NCI-H524 treated with DMSO at 0.1 percent for 48 hours (cell line): ENCODE measurements around the gene ST6GALNAC3.
A peak's percentile ranks its signal among the peaks of the same experiment; 100 is the strongest.

Source experiments
- DNase-seq: peaks from one replicate; lab custom pipeline; 2025; lab: John Stamatoyannopoulos, UW

ST6GALNAC3 gene

GRCh38 chr1:76583875-76584477 is 509.4 kb downstream of the ST6GALNAC3 start:
- DNase-seq, result no peak

- no peak for DNase-seq
Measured at GRCh38 chr1:76585980-76586674, 511.6 kb downstream of the ST6GALNAC3 start.

- DNase-seq, result no peak
Measured at GRCh38 chr1:76587212-76587611, 512.7 kb downstream of the ST6GALNAC3 start.

DNA sequence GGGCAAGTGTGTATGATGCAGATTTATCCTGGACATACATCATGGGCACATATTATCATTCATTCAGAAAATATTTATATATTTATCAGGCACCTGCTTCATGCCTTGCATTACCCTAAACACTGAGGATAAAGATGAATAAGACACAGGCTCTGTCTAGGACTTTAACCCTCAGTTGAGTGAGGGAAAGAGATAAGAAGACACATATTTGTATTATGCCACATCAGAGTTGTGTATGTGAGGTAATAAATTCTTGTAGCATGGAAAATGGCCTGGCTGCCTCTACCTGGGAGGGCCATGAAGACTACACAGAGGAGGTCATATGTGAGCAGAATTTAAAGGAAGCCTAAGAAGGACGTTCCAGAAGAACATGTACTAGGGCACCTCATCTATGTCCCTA is 516.9 kb downstream of the ST6GALNAC3 start:
- no peak for DNase-seq

GRCh38 chr1:76591963-76592362 is 517.4 kb downstream of the ST6GALNAC3 start:
- DNase-seq, result no peak

DNA sequence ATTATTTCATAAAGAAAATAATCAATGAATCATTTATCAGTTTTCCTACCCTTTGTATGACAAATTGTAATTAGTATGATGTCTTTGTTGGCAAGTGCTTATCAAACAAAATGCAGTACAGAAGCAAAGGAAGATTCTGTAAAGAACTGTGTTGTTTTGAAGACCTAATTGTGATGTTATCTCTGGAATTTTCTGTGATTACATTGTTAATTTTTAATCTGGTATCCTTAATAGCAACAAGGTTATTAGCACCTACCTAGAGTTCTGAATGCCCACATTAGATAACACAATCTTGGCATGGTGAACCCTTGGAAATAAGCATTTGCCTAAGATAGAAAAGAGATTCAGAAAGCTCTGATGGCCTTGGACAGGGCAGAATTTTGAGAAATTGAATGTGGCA is 518.6 kb downstream of the ST6GALNAC3 start:
- no peak for DNase-seq

DNA sequence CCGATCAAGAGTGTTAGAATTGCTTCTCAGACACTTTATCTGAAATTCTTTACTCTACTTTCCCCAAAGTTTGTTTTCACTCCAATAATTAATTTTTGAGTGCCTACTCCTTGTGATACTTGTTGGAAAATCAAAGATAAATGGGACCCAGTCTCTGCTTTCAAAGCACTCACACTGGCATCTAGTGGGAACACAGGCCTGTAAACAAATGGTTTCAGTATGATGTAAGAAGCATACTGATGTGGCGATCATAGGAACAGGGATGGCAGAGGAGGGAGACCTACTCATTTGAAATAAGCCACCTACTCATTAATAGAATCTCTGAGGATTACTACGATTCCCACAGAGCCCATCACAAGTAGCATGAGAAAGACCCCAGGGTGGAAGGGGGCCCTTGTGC is 519.1 kb downstream of the ST6GALNAC3 start:
- DNase-seq, result no peak

DNA sequence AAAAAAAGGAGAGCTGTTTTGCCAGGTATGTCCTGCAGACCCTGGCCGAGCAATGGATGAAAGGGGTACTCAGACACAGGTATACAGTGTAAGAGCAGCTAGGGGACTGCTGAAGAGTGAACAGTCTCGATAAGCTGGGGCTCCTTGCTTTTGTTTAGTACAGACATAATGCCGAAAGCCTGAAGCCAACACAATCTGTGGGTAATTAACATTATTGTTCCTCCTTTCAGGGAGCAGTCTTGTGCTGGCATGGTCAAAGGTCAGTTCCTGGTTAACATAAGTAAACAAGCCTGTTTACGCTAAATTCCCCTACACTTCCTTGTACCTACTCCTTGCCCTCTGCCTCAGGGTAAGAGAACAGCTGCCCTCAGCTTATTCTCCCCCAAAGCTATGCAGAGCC is 520.5 kb downstream of the ST6GALNAC3 start:
- DNase-seq, result no peak

DNA sequence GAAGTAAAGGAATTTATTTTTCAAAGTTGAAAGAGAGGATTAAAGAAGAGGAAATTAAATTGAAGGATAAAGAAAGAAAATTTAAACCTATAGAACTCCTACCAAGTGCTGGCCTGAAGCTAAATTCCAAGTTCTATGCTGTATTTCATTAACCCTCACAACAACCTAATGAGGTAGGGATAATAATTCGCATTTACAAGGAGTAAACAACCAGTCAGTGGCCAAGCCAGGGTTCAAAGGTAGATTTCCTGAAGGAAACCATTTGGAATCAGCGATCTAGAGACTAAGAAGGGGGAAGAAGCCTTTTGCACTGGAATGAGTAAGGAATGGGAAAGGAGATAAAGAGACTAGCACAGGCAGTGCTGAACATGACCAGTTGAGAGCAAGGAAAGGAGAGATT is 526.9 kb downstream of the ST6GALNAC3 start:
- DNase-seq, result no peak

DNA sequence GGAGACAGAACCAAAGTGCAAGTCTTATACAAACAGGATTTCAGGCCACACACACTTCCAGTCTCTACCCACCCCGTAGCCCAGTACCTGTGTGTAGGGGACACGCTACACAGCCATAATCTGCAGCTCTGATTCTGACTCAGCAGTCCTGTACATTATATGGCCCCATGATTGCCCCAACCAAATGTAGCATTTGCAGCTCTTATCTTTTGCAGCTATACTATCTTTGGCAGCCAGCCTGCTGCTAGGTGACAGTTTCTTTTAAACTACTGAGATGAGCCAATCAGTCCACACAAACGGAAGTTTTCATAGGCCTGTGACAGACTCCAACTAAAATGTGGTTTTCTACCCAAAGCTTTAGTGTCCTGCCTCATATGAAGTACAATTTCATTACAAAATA is 533.2 kb downstream of the ST6GALNAC3 start:
- DNase-seq, result no peak

DNA sequence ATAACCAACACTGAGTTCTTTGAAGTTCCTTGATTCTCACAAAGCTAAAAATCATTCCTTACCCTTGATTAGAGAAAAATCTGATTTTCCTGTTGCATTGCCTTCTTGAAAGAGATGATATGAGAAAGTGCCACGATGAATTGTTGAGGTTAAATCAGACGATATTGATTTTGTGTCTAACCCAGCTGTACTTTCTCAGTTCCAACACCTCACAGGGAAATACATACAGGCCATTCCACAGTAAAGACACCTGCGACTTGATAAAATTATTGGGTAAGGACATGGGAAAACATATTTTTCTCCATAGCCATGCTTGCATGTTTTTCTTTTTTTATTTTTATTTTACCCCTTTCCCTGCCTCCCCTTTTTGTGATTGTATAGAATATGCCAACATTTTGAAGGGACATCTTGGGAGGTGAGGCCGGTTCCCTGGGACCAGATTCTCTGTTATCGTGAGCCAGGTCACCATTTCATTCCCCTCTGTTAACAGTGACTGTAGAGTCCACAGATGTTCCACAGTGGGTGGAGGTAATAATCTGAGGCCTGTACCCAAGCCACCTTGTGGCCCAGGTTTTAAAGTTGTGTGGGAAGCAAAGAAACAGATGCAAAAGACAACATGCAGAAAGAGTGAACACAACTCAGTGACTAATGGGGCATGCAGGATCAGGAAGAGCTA is 537.4 kb downstream of the ST6GALNAC3 start:
- DNase-seq, result no peak

GRCh38 chr1:76613886-76614285 is 539.3 kb downstream of the ST6GALNAC3 start:
- no peak for DNase-seq

DNA sequence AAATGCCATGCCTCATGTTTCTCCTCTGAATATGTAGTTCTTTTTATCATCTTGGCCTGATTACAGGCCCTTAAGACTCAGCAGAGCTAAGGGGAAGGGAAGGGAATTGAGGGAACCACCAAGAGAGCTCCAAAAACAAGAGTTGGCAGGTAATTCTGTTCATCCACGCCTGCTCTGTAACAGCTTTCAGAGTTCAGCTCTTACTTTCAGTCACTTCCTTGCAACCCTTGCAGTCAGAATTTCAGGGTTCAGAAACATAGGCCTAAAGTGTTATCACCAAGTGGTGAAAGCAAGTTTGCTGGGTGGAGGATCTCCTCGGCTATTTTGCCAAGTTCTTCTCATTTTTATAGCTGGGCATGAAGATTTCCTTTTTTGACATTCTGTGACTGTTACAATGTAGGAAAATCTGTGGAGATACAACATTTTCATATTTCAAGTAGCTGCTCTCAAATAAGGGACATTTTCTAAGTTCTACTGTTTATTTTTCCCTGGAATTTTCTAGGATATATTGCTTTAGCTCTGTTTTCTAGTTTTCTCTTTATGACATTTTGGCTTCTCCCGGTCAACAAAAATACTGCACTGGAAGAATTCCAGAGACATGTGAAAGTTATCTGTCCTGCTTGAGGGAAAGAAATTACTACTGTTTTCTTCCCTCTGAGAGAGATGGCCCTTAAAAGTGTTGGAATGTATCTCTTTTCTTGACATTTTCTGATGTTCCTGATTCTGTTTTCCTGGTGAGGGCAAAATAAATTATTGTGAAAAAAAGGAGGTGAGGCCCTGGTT is 540.9 kb downstream of the ST6GALNAC3 start:
- DNase-seq, result no peak

DNA sequence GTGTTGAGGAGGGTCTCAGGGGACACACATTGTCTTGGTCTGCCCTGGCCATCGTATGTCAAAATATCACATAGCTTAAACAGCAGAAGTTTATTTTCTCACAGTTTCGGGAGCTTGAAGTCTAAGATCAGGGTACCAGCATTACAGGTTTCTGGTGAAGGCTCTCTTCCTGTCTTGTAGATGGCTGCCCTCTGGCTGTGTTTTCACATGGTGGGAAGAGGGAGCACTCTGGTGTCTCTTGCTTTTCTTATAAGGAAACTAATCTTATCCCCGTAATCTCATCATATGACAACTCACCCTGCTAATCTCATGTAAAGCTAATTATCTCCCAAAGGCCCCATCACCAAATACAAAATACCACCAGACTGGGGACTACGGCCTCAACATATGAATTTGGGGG is 545.8 kb downstream of the ST6GALNAC3 start:
- no peak for DNase-seq

DNA sequence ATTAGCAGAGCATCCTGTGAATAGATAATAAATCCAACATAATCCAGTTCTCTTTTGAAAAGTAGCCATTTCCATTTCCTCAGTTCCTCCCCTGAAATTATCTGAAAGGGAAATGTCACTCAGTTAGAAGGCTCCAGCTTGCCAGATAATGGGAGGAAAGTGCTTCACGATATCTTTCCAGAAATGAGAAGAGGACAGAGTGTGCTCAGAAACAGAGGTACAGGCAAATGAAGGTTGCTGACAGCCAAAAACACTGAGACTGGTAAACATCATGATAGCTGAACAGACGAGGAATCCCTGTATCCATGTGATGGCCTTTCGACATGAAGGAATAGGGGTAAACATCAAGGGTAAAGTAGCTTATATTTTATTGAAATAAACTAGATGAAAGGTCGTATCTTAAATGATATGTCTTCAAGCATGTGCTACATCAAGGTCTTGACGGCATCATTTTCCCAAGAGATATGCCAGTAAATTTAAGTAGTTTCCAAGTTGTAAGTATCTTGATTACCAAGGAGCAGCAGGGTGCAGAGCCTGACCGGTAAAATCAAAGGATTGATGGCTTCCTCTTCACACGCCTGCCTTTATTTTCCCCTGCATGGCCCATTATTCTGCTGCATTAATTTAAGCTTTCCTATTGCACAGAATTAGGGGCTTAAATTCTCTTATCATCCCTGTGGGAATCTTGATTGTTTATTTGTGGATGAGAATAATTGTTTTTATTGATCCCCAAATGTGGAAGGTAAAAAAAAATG is 548.4 kb downstream of the ST6GALNAC3 start:
- DNase-seq, result no peak

GRCh38 chr1:76625886-76626678 is 551.5 kb downstream of the ST6GALNAC3 start:
- peak; percentile 56 for DNase-seq

GRCh38 chr1:76627498-76627897 is 553.0 kb downstream of the ST6GALNAC3 start:
- DNase-seq, result no peak

DNA sequence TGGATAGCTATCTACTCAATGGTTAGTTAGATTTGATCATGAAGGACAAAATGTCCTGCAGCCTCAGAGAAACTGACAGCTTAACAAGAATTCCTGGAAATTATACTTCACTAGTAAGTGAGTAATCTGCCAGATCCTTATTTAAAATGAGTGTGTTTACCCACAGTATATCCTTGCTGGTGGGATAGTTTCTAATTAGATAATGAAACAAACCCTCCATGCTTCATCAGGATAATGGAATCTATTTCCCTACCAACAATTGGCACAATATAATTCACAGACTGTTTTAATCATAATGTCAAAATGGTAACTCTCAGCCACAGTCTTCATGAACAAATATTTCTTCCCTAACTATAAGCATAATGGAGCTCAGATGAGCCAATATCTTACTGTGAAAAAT is 553.4 kb downstream of the ST6GALNAC3 start:
- DNase-seq, result no peak

DNA sequence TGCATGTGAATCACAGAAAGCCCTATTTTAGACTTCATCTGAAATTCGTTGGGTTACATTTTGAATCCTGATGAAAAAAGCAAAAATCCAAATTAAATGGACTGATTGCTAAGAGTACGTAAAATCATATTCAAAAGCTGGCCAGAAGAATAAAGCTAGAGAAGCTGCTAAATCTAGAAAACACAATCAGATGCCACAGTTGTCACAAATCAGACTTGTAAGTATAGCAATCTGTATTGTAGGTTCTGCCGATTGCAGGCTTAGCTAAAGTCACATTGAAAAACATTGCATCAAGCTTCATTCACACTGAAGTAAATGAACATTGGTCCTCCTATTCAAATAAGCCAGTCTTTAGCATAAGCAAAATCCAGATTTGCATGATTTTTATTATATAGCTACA is 557.6 kb downstream of the ST6GALNAC3 start:
- no peak for DNase-seq

- DNase-seq, result no peak
Measured at GRCh38 chr1:76635784-76636183, 561.2 kb downstream of the ST6GALNAC3 start.

DNA sequence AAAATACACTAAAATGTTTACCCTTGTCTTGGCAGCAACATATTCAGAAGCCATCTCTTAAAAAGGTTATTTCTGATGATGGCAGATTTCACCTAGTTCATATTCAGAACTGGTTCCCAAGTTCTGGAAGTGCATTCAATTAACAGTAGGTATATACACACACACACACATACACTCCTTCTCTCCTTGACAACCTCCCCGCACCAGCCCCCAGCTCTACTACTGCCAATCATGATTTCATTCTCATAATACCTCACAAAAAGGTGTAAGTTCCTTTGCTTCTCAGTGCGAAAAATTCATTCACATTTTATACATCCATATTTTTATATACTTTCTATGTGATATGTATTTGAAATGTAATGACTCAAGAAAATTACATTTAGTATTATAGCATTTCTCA is 564.6 kb downstream of the ST6GALNAC3 start:
- DNase-seq, result no peak
